SK-N-SH (cell line): ENCODE results near the gene SPIRE2. TPM values are rescaled to one million over a fixed set of nuclear protein-coding genes. Genes with fewer than 3 reads are reported as not detected.

ENCODE experiments used
- CTCF ChIA-PET: fragments of 300-600, 350-600 bp; formaldehyde crosslinking; extraction: SDS; loops from one replicate; lab custom pipeline; 2021; lab: Yijun Ruan, JAX
- POLR2A ChIA-PET: fragments of 350-600 bp; sonication (Branson Sonifier 250); formaldehyde crosslinking; extraction: SDS; loops from one replicate; lab custom pipeline; 2020; ENCODE audit warnings: antibody characterized with exemption, inconsistent platforms; lab: Yijun Ruan, JAX
- DNase-seq: peaks from one replicate; pipeline ENCODE4 v3.0.0; 2012
- H2AFZ ChIP-seq: fragments of 200-600 bp; sonication (generic); 2 replicates; pipeline ENCODE4 v1.8.1; 2016; ENCODE audit warnings: antibody characterized with exemption, mild to moderate bottlenecking, low read depth
- H3F3A ChIP-seq: fragments of 200-600 bp; sonication (generic); replicated peaks from 2 replicates; pipeline ENCODE3; 2016; ENCODE audit warnings: antibody characterized with exemption, mild to moderate bottlenecking; ENCODE audit not compliant: insufficient read depth
- H3K27ac ChIP-seq, 2 experiments: fragments of 200-500 bp in 1 of 2; fragments of 200-600 bp in 1 of 2; sonication (Bioruptor generic) in 1 of 2; sonication (generic), shearing (Covaris generic) in 1 of 2; 2 replicates each; pipeline versions ENCODE4 v1.5.1 to v1.6.1; 2014 to 2016; ENCODE audit warnings: low read depth in 2 of 2, inconsistent platforms in 1 of 2, low read length in 1 of 2, mild to moderate bottlenecking in 1 of 2, mixed read lengths in 1 of 2
- H3K27me3 ChIP-seq: fragments of 200-600 bp; sonication (generic), shearing (Covaris generic); 2 replicates; pipeline ENCODE4 v1.6.1; 2016; ENCODE audit warnings: mixed run types; ENCODE audit not compliant: insufficient read depth
- H3K36me3 ChIP-seq, 2 experiments: fragments of 200-500 bp in 1 of 2; fragments of 200-600 bp in 1 of 2; sonication (Bioruptor generic) in 1 of 2; sonication (generic) in 1 of 2; replicated peaks in 1 of 2; 2 replicates each; pipeline versions ENCODE3 to v1.5.1; 2014 to 2016; ENCODE audit warnings: low read length in 1 of 2, mild to moderate bottlenecking in 1 of 2; ENCODE audit not compliant: insufficient read depth in 2 of 2, control insufficient read depth in 1 of 2
- H3K4me1 ChIP-seq, 2 experiments: fragments of 200-500 bp in 1 of 2; fragments of 200-600 bp in 1 of 2; sonication (Bioruptor generic) in 1 of 2; sonication (generic), shearing (Covaris generic) in 1 of 2; 2 replicates each; pipeline versions ENCODE4 v1.5.1 to v1.6.1; 2014 to 2016; ENCODE audit warnings: low read depth in 1 of 2, low read length in 1 of 2, mixed run types in 1 of 2; ENCODE audit not compliant: insufficient read depth in 2 of 2, control insufficient read depth in 1 of 2
- H3K4me2 ChIP-seq: fragments of 200-600 bp; sonication (generic), shearing (Covaris generic); 2 replicates; pipeline ENCODE4 v1.6.1; 2017; ENCODE audit warnings: mixed run types
- H3K4me3 ChIP-seq, 2 experiments: fragments of 200-500 bp in 1 of 2; fragments of 200-600 bp in 1 of 2; sonication (Bioruptor generic) in 1 of 2; sonication (generic), shearing (Covaris generic) in 1 of 2; 2 replicates each; pipeline versions ENCODE4 v1.5.1 to v1.8.1; 2014 to 2016; ENCODE audit warnings: low read depth in 2 of 2, inconsistent platforms in 1 of 2, low read length in 1 of 2, mild to moderate bottlenecking in 1 of 2, mixed read lengths in 1 of 2, moderate library complexity in 1 of 2
- H3K79me2 ChIP-seq: fragments of 200-600 bp; sonication (generic); 2 replicates; pipeline ENCODE4 v1.8.1; 2017; ENCODE audit warnings: mild to moderate bottlenecking; ENCODE audit not compliant: insufficient read depth
- H3K9ac ChIP-seq: fragments of 200-600 bp; sonication (generic); 2 replicates; pipeline ENCODE4 v1.6.1; 2017; ENCODE audit warnings: mixed run types
- H3K9me2 ChIP-seq: fragments of 200-600 bp; sonication (generic); 2 replicates; pipeline ENCODE4 v1.6.1; 2017; ENCODE audit warnings: mixed run types
- H3K9me3 ChIP-seq: fragments of 200-600 bp; sonication (generic); 2 replicates; pipeline ENCODE4 v1.6.1; 2017; ENCODE audit warnings: mixed run types, mild to moderate bottlenecking, moderate library complexity
- H4K20me1 ChIP-seq: fragments of 200-600 bp; sonication (generic); 2 replicates; pipeline ENCODE4 v1.6.1; 2017; ENCODE audit warnings: mild to moderate bottlenecking, mixed run types; ENCODE audit not compliant: insufficient read depth
- ELF1 ChIP-seq: IDR thresholded peaks from 2 replicates; pipeline ENCODE4 v1.4.0; 2012
- FOSL2 ChIP-seq: IDR thresholded peaks from 2 replicates; pipeline ENCODE4 v1.4.0; 2012; ENCODE audit warnings: low read depth, mild to moderate bottlenecking, moderate library complexity, borderline replicate concordance
- FOXM1 ChIP-seq: IDR thresholded peaks from 2 replicates; pipeline ENCODE4 v1.4.0; 2012; ENCODE audit warnings: low read depth, mild to moderate bottlenecking
- IRF3 ChIP-seq: fragments of 150-350 bp; IDR thresholded peaks from 2 replicates; pipeline ENCODE4 v1.6.1; 2016; ENCODE audit warnings: mild to moderate bottlenecking, low read depth, low read length
- JUND ChIP-seq: IDR thresholded peaks from 2 replicates; pipeline ENCODE4 v1.4.0; 2012
- MEF2A ChIP-seq: IDR thresholded peaks from 2 replicates; pipeline ENCODE4 v1.4.0; 2012; ENCODE audit warnings: low read depth, borderline replicate concordance
- NFIC ChIP-seq: IDR thresholded peaks from 2 replicates; pipeline ENCODE4 v1.4.0; 2012; ENCODE audit warnings: borderline replicate concordance
- PBX3 ChIP-seq: IDR thresholded peaks from 2 replicates; pipeline ENCODE4; 2012
- RAD21 ChIP-seq: IDR thresholded peaks from 2 replicates; pipeline ENCODE4 v1.6.1; 2012; ENCODE audit warnings: mild to moderate bottlenecking, low read length
- REST ChIP-seq: IDR thresholded peaks from 2 replicates; pipeline ENCODE4 v1.6.1; 2012; ENCODE audit warnings: mild to moderate bottlenecking, low read depth, low read length, moderate library complexity
- SIN3A ChIP-seq: IDR thresholded peaks from 2 replicates; pipeline ENCODE4 v1.6.1; 2012; ENCODE audit warnings: low read depth, mild to moderate bottlenecking, low read length, moderate library complexity, borderline replicate concordance
- SMC3 ChIP-seq: IDR thresholded peaks from 2 replicates; pipeline ENCODE4 v1.6.1; 2012; ENCODE audit warnings: low read depth, low read length, improper control_type of control experiment
- WGBS: methylation state at CpG from one replicate; pipeline ENCODE4 v1.1.6; 2017; ENCODE audit warnings: low lambda C conversion rate; 5-methylcytosine and 5-hydroxymethylcytosine counted together
- polyA plus RNA-seq, 3 experiments: library from polyadenylated mRNA; depleted of rRNA; stranded (reverse); fragments of >200 nt; gene quantifications; 2 replicates each; pipeline ENCODE4 v1.2.3, GENCODE V29; 2012
- TF ChIP-seq, protein P1 (sequence below): IDR thresholded peaks from 2 replicates; pipeline ENCODE4 v1.4.0; 2012; ENCODE audit warnings: low read depth
- TF ChIP-seq, protein P2 (sequence below): fragments of 200-600 bp; sonication (generic); IDR thresholded peaks from 2 replicates; pipeline ENCODE4 v1.6.1; 2017; ENCODE audit warnings: antibody characterized with exemption, mild to moderate bottlenecking, moderate library complexity

Gene SPIRE2
- polyA plus RNA-seq, 1 of the 3 experiments (the other 2 are of a cell fraction), result 15.3 TPM

DNA sequence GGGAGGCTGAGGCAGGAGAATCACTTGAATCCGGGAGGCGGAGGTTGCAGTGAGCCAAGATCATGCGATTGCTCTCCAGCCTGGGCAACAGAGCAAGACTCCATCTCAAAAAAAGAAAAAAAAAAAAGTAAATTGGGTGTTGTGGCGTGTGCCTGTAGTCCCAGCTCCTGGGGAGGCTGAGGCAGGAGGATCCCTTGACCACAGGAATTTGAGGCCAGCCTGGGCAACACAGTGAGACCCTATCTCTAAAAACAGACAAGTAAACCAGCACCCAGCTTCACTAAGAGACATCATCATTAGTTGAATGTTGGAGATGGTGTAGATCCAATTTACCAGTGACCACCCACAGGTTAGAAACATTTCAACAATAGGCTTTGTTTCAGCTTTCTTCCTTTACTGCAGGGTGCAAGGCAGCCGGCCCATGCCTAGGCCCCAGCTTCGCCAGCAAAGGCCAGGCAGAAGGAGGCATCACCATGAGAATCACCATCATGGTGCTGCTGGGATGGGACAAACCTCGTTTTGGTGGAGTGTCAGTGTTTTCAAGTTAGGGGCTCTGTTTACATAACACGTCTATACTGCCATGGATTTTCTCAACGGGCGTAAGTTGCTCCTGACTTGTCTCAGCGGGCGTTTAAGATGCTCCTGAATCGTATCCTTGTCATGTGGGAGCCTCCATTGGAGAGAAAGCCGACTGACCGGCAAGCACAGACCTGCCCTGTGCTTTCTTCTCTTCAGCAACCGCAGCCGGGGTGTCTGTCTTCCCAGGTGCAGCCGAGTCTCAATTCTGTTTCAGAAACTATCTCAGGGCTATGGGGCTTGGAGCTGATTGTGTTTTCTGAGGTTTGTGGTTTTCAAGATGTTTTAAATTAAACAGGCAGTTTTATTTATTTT is 52.4 kb downstream of the SPIRE2 start:
- Histone ChIP-seq H4K20me1 (peaks cover 77% of the 10 kb centered on the region), H3K4me2 (no peak overlapping the region), H3K4me3 (no peak overlapping the region), H3F3A (peaks cover 14% of the 10 kb centered on the region), H3K9me3 (no peaks in the 10 kb centered on the region), H3K9ac (no peak overlapping the region), H3K4me1 (no peaks in the 10 kb centered on the region), H3K36me3 (peaks cover 45 to 76% of the 10 kb centered on the region in 2 experiments), H3K9me2 (no peaks in the 10 kb centered on the region), H3K27ac (no peak overlapping the region), H2AFZ (no peak overlapping the region), H3K27me3 (no peaks in the 10 kb centered on the region), H3K79me2 (peaks cover 85% of the 10 kb centered on the region)
- TF ChIP-seq ELF1, result no peak
- TF ChIP-seq, protein P1, sequence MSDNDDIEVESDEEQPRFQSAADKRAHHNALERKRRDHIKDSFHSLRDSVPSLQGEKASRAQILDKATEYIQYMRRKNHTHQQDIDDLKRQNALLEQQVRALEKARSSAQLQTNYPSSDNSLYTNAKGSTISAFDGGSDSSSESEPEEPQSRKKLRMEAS, result no peak
- TF ChIP-seq IRF3, result no peak
- TF ChIP-seq SIN3A, result no peak
- no peak for TF ChIP-seq SMC3
- no peak for TF ChIP-seq FOXM1
- no peak for TF ChIP-seq FOSL2
- TF ChIP-seq RAD21, result no peak
- TF ChIP-seq, protein P2, sequence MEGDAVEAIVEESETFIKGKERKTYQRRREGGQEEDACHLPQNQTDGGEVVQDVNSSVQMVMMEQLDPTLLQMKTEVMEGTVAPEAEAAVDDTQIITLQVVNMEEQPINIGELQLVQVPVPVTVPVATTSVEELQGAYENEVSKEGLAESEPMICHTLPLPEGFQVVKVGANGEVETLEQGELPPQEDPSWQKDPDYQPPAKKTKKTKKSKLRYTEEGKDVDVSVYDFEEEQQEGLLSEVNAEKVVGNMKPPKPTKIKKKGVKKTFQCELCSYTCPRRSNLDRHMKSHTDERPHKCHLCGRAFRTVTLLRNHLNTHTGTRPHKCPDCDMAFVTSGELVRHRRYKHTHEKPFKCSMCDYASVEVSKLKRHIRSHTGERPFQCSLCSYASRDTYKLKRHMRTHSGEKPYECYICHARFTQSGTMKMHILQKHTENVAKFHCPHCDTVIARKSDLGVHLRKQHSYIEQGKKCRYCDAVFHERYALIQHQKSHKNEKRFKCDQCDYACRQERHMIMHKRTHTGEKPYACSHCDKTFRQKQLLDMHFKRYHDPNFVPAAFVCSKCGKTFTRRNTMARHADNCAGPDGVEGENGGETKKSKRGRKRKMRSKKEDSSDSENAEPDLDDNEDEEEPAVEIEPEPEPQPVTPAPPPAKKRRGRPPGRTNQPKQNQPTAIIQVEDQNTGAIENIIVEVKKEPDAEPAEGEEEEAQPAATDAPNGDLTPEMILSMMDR, result no peak
- TF ChIP-seq MEF2A, result no peak
- no peak for TF ChIP-seq NFIC
- no peak for TF ChIP-seq REST
- TF ChIP-seq PBX3, result no peak
- no peak for TF ChIP-seq JUND
- WGBS, result 95% methylated on average over 16 of the region's 18 CpGs
- DNase-seq, result no peak
- CTCF ChIA-PET, result interaction anchor here (0.8 to 1.3 kb wide), 2 partner anchors 20 to 29 kb away, joined by 4 read pairs; no protein-coding TSS in a partner anchor
- POLR2A ChIA-PET, result interaction anchor here (0.8 kb wide), 1 partner anchor 16 kb away, joined by 4 read pairs; no protein-coding TSS in a partner anchor
